HepG2 (cell line): ENCODE data around the gene ZNF227. TPM values are rescaled to one million over a fixed set of nuclear protein-coding genes. Genes with fewer than 3 reads are reported as not detected.

Source experiments
- ATAC-seq: fragments of 200-7000 bp; cut with Tn5 transposase; 3 replicates; pipeline ENCODE4 v1.9.1; 2020; ENCODE audit warnings: mild to moderate bottlenecking, moderate library complexity
- BruUV-seq: library from RNA; stranded (reverse); fragments of 400-500 nt; replicated peaks from 2 replicates; lab custom pipeline; 2021; lab: Mats Ljungman, UMichigan
- CTCF ChIA-PET: fragments of 300-600 bp; formaldehyde crosslinking; extraction: SDS; loops from one replicate; lab custom pipeline; 2021; ENCODE audit warnings: low total read pairs, inconsistent platforms, low intra/inter-chr PET ratio; lab: Yijun Ruan, JAX
- POLR2A ChIA-PET: fragments of 350-600 bp; sonication (Branson Sonifier 250); formaldehyde crosslinking; loops from one replicate; lab custom pipeline; 2020; ENCODE audit warnings: antibody characterized with exemption, inconsistent platforms; lab: Yijun Ruan, JAX
- DNase-seq: peaks from one replicate; pipeline ENCODE4 v3.0.0-alpha.2; 2015; ENCODE audit warnings: low spot score
- FAIRE-seq: peaks from 3 replicates; lab custom pipeline; 2011; peaks lifted over from hg19 to GRCh38; lab: Jason Lieb, UNC
- H2AFZ ChIP-seq: one replicate; pipeline ENCODE4 v1.6.1; 2011; ENCODE audit warnings: low read length, inconsistent platforms
- H3K27ac ChIP-seq: fragments of 300-600 bp; 3 replicates; pipeline ENCODE4 v1.8.0; 2011; ENCODE audit warnings: mixed run types, mild to moderate bottlenecking, mixed read lengths, low read length, inconsistent platforms; ENCODE audit not compliant: insufficient read depth; ENCODE audit errors: extremely low read length
- H3K27me3 ChIP-seq, 2 experiments: fragments of 200-600 bp in 1 of 2; 2 replicates in 1 of 2; 3 replicates in 1 of 2; pipeline versions ENCODE4 v1.6.0 to v1.8.0; 2011; ENCODE audit warnings: low read length in 2 of 2, mild to moderate bottlenecking in 2 of 2, moderate library complexity in 2 of 2, inconsistent platforms in 1 of 2; ENCODE audit not compliant: insufficient read depth in 2 of 2, control insufficient read depth in 1 of 2
- H3K36me3 ChIP-seq, 2 experiments: fragments of 200-600 bp in 1 of 2; replicated peaks in 1 of 2; 2 replicates in 1 of 2; 3 replicates in 1 of 2; pipeline versions ENCODE4 v1.5.1 to v1.8.0; 2011; ENCODE audit warnings: low read length in 2 of 2, inconsistent platforms in 1 of 2; ENCODE audit not compliant: insufficient read depth in 2 of 2, control insufficient read depth in 1 of 2
- H3K4me1 ChIP-seq: 2 replicates; pipeline ENCODE4 v1.5.1; 2012; ENCODE audit warnings: low read length, inconsistent platforms; ENCODE audit not compliant: insufficient read depth
- H3K4me2 ChIP-seq: 2 replicates; pipeline ENCODE4 v1.6.0; 2011; ENCODE audit warnings: low read depth, low read length, inconsistent platforms
- H3K4me3 ChIP-seq, 3 experiments: fragments of 200-600 bp in 1 of 3; sonication (generic), shearing (Covaris generic) in 1 of 3; replicated peaks in 1 of 3; 2 replicates each; pipeline ENCODE4 v1.5.1; 2011 to 2016; ENCODE audit warnings: low read length in 3 of 3, inconsistent platforms in 2 of 3, low read depth in 2 of 3, mild to moderate bottlenecking in 2 of 3, control low read depth in 1 of 3, mixed read lengths in 1 of 3; ENCODE audit not compliant: insufficient read depth in 1 of 3
- H3K79me2 ChIP-seq: one replicate; pipeline ENCODE4 v1.6.1; 2011; ENCODE audit warnings: low read length, inconsistent platforms; ENCODE audit not compliant: insufficient read depth
- H3K9ac ChIP-seq: 2 replicates; pipeline ENCODE4 v1.6.0; 2011; ENCODE audit warnings: mild to moderate bottlenecking, low read depth, low read length, inconsistent platforms; ENCODE audit not compliant: insufficient read depth
- H3K9me3 ChIP-seq: 2 replicates; pipeline ENCODE4 v1.5.1; 2012; ENCODE audit warnings: mild to moderate bottlenecking, low read length
- H4K20me1 ChIP-seq: 2 replicates; pipeline ENCODE4 v1.6.0; 2011; ENCODE audit warnings: inconsistent platforms, mild to moderate bottlenecking, low read length, moderate library complexity; ENCODE audit not compliant: insufficient read depth
- EED ChIP-seq: sonication (generic); formaldehyde crosslinking; IDR thresholded peaks from 2 replicates; pipeline ENCODE4 v1.5.0; 2020; ENCODE audit warnings: mild to moderate bottlenecking, missing genetic modification reagents
- FOXC1 ChIP-seq: sonication (generic); formaldehyde crosslinking; IDR thresholded peaks from 2 replicates; pipeline ENCODE4 v1.8.0; 2022; ENCODE audit warnings: mild to moderate bottlenecking, missing genetic modification reagents, borderline replicate concordance
- MXD4 ChIP-seq: IDR thresholded peaks from 2 replicates; pipeline ENCODE4 v1.6.1; 2016; ENCODE audit warnings: mild to moderate bottlenecking, missing biosample characterization, missing genetic modification reagents
- ZBTB8A ChIP-seq: sonication (generic); formaldehyde crosslinking; IDR thresholded peaks from 2 replicates; pipeline ENCODE4 v1.4.0; 2020; ENCODE audit warnings: mild to moderate bottlenecking, low read depth, missing genetic modification reagents, borderline replicate concordance
- ZFP1 ChIP-seq: IDR thresholded peaks from 2 replicates; pipeline ENCODE4 v1.6.1; 2016
- ZNF383 ChIP-seq: sonication (generic); formaldehyde crosslinking; IDR thresholded peaks from 2 replicates; pipeline ENCODE4 v1.4.0; 2020; ENCODE audit warnings: missing genetic modification reagents, mild to moderate bottlenecking, borderline replicate concordance
- ZNF510 ChIP-seq: sonication (generic); formaldehyde crosslinking; IDR thresholded peaks from 2 replicates; pipeline ENCODE4 v1.4.0; 2020; ENCODE audit warnings: low read depth, mild to moderate bottlenecking, missing genetic modification reagents
- ZNF678 ChIP-seq: sonication (generic); formaldehyde crosslinking; IDR thresholded peaks from 2 replicates; pipeline ENCODE4 v1.4.0; 2020; ENCODE audit warnings: mild to moderate bottlenecking, missing genetic modification reagents
- WGBS: methylation state at CpG from one replicate; pipeline ENCODE4 v1.1.6; 2017; ENCODE audit warnings: low lambda C conversion rate; 5-methylcytosine and 5-hydroxymethylcytosine counted together
- in situ Hi-C: cut with HindIII; loops from 2 replicates; pipeline ENCODE4 v1.10.0; 2017; ENCODE audit warnings: low pct_unique_long_range_greater_than_20kb; ENCODE audit not compliant: extremely low pct_ligation_motif_present
- intact Hi-C: fragments of 100-400 bp; cut with micrococcal nuclease; formaldehyde crosslinking; loops from one replicate; pipeline ENCODE4 v1.10.0; 2022; ENCODE audit not compliant: unreplicated experiment
- polyA plus RNA-seq, 8 experiments: library from polyadenylated mRNA; depleted of rRNA in 3 of 8; stranded (reverse) in 7 of 8; unstranded in 1 of 8; fragments of >200 nt; fragmentation: Illumina TruSeq in 4 of 8; extraction: Trizol in 4 of 8; gene quantifications; 2 replicates each; pipeline versions ENCODE4 v1.2.1 to v1.2.3, GENCODE V29; 2011 to 2016; ENCODE audit warnings: low read depth in 4 of 8, missing spikeins in 1 of 8, mixed read lengths in 1 of 8; ENCODE audit not compliant: insufficient read depth in 1 of 8
- total RNA-seq, 5 experiments: library from RNA; depleted of rRNA; stranded (reverse); fragments of >200 nt; fragmentation: Illumina TruSeq; extraction: Trizol; gene quantifications; 2 replicates each; pipeline ENCODE4 v1.2.3, GENCODE V29; 2016; ENCODE audit warnings: low read depth in 1 of 5

The ZNF227 gene
- total and polyA plus RNA-seq, 2 of the 13 experiments (the other 11 are each of a cell fraction or from before 2014, with no cell fraction given): 3.1 to 16.8 TPM

- H3K27ac ChIP-seq: peak overlapping the region; percentile 69
- peak; percentile 40 for FAIRE-seq
- no peak for DNase-seq
- peak overlapping the region; percentile 79 to 96 (median 80) for H3K4me3 ChIP-seq
- ChIA-PET CTCF (no interaction called here), POLR2A (interaction anchor here (0.8 to 3.5 kb wide), 16 partner anchors 10 to 336 kb away, joined by 3 to 36 read pairs (median 10); partner anchors contain the start of genes ZNF112, ZNF180, ZNF223 and ZNF224)
- intact Hi-C loops (no loop called here), in situ Hi-C loops (no loop called here)
- WGBS: 30% methylated on average over 3 of the region's 3 CpGs
- peak; percentile 32; the same call in 2 of the 3 replicates for ATAC-seq
- 0 out of 2 replicates have a peak, but pooled peaks have one; percentile 21 for TF ChIP-seq ZNF678
- TF ChIP-seq MXD4: peak; percentile 4; the same call in 1 of the 2 replicates
- peak; percentile 40; the same call in 1 of the 2 replicates for TF ChIP-seq ZNF510 (CRISPR knock-in tag)
- no peak for TF ChIP-seq EED (CRISPR knock-in tag)
- TF ChIP-seq FOXC1 (CRISPR knock-in tag): 0 out of 2 replicates have a peak, but pooled peaks have one; percentile 2
- TF ChIP-seq ZNF383 (CRISPR knock-in tag): 0 out of 2 replicates have a peak, but pooled peaks have one; percentile 28
- no peak for TF ChIP-seq ZFP1 (CRISPR knock-in tag)
- TF ChIP-seq ZBTB8A (CRISPR knock-in tag): 0 out of 2 replicates have a peak, but pooled peaks have one; percentile 41
- TSS peak; percentile 90 for BruUV-seq
- no peaks in the 10 kb centered on the region for H3K9me3 ChIP-seq
- peak overlapping the region; percentile 80 for H3K9ac ChIP-seq
- peak overlapping the region; percentile 91 for H2AFZ ChIP-seq
- peak overlapping the region; percentile 92 for H3K4me2 ChIP-seq
- peaks cover 21% of the 10 kb centered on the region for H3K4me1 ChIP-seq
- no peaks in the 10 kb centered on the region for H4K20me1 ChIP-seq
- H3K36me3 ChIP-seq: peaks cover 2 to 3% of the 10 kb centered on the region in 2 experiments; a peak in 4 of 5 replicates
- no peaks in the 10 kb centered on the region for H3K27me3 ChIP-seq
- H3K79me2 ChIP-seq: peaks cover 6% of the 10 kb centered on the region
These were observed 48.0 kb upstream of the ZNF227 start for GRCh38 chr19:44164327-44164672.
